HEK293T (cell line): ENCODE data around the gene CLIC3.

Experiments used
- CTCF ChIA-PET: fragments of 350-600 bp; formaldehyde crosslinking; extraction: SDS; loops from one replicate; lab custom pipeline; 2021; ENCODE audit warnings: antibody characterized with exemption, inconsistent platforms; lab: Yijun Ruan, JAX
- POLR2A ChIA-PET: fragments of 350-600 bp; formaldehyde crosslinking; extraction: SDS; loops from one replicate; lab custom pipeline; 2020; ENCODE audit warnings: antibody characterized with exemption, inconsistent platforms; lab: Yijun Ruan, JAX
- DNase-seq: peaks from one replicate; pipeline ENCODE4 v3.0.0; 2012; ENCODE audit warnings: mixed read lengths; ENCODE audit errors: extremely low spot score
- ARNT ChIP-seq: fragments of 450-650 bp; IDR thresholded peaks from 2 replicates; pipeline ENCODE4 v1.6.1; 2017; ENCODE audit warnings: mild to moderate bottlenecking
- BHLHE40 ChIP-seq: fragments of 450-650 bp; IDR thresholded peaks from 2 replicates; pipeline ENCODE4 v1.6.1; 2016; ENCODE audit warnings: mild to moderate bottlenecking, moderate library complexity, borderline replicate concordance
- CTBP1 ChIP-seq: fragments of 450-650 bp; IDR thresholded peaks from 2 replicates; pipeline ENCODE4 v1.6.1; 2016; ENCODE audit warnings: borderline replicate concordance
- ELF4 ChIP-seq: fragments of 450-650 bp; IDR thresholded peaks from 2 replicates; pipeline ENCODE4 v1.6.1; 2017; ENCODE audit warnings: antibody characterized with exemption
- FOXA1 ChIP-seq: fragments of 450-650 bp; IDR thresholded peaks from 2 replicates; pipeline ENCODE4 v1.6.1; 2016; ENCODE audit warnings: mild to moderate bottlenecking
- FOXK2 ChIP-seq: fragments of 450-650 bp; IDR thresholded peaks from 2 replicates; pipeline ENCODE4 v1.6.1; 2016; ENCODE audit warnings: mild to moderate bottlenecking
- FOXM1 ChIP-seq: fragments of 450-650 bp; IDR thresholded peaks from 2 replicates; pipeline ENCODE4 v1.6.1; 2017; ENCODE audit warnings: mild to moderate bottlenecking, borderline replicate concordance
- HDGF ChIP-seq: fragments of 450-650 bp; IDR thresholded peaks from 2 replicates; pipeline ENCODE4 v1.6.1; 2017; ENCODE audit warnings: antibody characterized with exemption, borderline replicate concordance
- L3MBTL2 ChIP-seq: fragments of 450-650 bp; conservative IDR thresholded peaks from 2 replicates; pipeline ENCODE4 v1.6.1; 2016; ENCODE audit warnings: mild to moderate bottlenecking
- LEF1 ChIP-seq: fragments of 450-650 bp; IDR thresholded peaks from 2 replicates; pipeline ENCODE4 v1.6.1; 2017; ENCODE audit warnings: mild to moderate bottlenecking, borderline replicate concordance
- NFRKB ChIP-seq: fragments of 450-650 bp; IDR thresholded peaks from 2 replicates; pipeline ENCODE4 v1.6.1; 2016; ENCODE audit warnings: mild to moderate bottlenecking, moderate library complexity
- SP1 ChIP-seq: fragments of 450-650 bp; IDR thresholded peaks from 2 replicates; pipeline ENCODE4 v1.6.1; 2017
- SUZ12 ChIP-seq: fragments of 450-650 bp; IDR thresholded peaks from 2 replicates; pipeline ENCODE4 v1.6.1; 2016; ENCODE audit warnings: mild to moderate bottlenecking
- TARDBP ChIP-seq: fragments of 450-650 bp; IDR thresholded peaks from 2 replicates; pipeline ENCODE4 v1.6.1; 2016
- ZNF384 ChIP-seq: fragments of 450-650 bp; IDR thresholded peaks from 2 replicates; pipeline ENCODE4 v1.6.1; 2016
- TF ChIP-seq, protein P1 (sequence below): fragments of 450-650 bp; IDR thresholded peaks from 2 replicates; pipeline ENCODE4 v1.6.1; 2016

Gene CLIC3

DNA sequence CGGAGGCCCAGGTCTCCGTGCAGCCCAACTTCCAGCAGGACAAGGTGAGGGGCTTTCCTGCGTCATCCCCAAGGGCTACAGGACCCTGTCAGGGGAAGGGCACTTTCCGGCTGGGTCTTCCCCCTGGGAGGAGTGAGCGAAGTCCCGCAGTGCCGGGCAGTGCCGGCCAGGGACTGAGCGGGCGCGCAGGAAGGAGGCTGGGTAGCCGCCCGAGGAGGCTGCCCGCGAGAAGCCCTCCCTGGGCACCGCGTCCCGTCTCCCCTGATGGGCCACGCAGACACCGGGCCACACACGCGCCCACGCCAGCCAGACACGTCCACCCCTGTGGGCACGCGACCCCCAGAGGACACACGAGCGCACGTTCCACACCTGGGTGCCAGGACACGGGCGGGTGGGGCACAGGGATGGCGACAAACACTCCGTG lies 18.7 kb downstream of the CLIC3 start:
- POLR2A ChIA-PET = interaction anchor here (1.0 to 1.7 kb wide), 2 partner anchors 14 kb away, joined by 5 to 6 read pairs; partner anchors contain the start of gene PAXX
- TF ChIP-seq LEF1 = no peak
- TF ChIP-seq ARNT = no peak
- no peak for TF ChIP-seq TARDBP
- TF ChIP-seq FOXA1 = no peak
- no peak for TF ChIP-seq HDGF
- no peak for TF ChIP-seq SUZ12
- TF ChIP-seq ELF4 = no peak
- TF ChIP-seq NFRKB = no peak
- TF ChIP-seq FOXK2 = no peak
- TF ChIP-seq ZNF384 = no peak
- TF ChIP-seq, protein P1, sequence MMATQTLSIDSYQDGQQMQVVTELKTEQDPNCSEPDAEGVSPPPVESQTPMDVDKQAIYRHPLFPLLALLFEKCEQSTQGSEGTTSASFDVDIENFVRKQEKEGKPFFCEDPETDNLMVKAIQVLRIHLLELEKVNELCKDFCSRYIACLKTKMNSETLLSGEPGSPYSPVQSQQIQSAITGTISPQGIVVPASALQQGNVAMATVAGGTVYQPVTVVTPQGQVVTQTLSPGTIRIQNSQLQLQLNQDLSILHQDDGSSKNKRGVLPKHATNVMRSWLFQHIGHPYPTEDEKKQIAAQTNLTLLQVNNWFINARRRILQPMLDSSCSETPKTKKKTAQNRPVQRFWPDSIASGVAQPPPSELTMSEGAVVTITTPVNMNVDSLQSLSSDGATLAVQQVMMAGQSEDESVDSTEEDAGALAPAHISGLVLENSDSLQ = no peak
- TF ChIP-seq L3MBTL2 = no peak
- DNase-seq = no peak
- CTCF ChIA-PET = no interaction called here

DNA sequence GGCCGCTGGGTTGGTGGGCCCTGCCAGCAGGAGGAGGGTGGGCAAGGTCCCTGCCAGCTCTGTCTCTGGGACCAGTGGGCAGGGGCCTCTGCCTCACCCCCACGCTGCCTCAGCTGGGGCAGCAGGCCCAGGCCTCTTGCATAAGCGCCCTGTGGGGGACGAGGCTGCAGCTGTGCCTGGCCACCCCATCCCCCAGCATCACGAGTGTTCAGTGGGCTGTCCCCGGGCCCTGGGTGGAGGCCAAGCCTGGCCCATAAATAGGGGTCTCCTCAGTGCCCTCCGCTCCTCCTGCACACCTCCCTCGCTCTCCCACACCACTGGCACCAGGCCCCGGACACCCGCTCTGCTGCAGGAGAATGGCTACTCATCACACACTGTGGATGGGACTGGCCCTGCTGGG lies 19.1 kb downstream of the CLIC3 start, which contains the start of gene PTGDS:
Gene PTGDS (plus strand): TSS at position 282 of the 400 bp plus-strand sequence. CDS start 75 bp downstream, at position 357.
- CTCF ChIA-PET = no interaction called here
- POLR2A ChIA-PET = interaction anchor here (1.7 kb wide), 1 partner anchor 15 kb away, joined by 6 read pairs; the partner anchor contains the start of gene PAXX
- TF ChIP-seq FOXA1 (no peak), ZNF384 (no peak), ELF4 (no peak), LEF1 (no peak), TARDBP (no peak), BHLHE40 (no peak), HDGF (no peak)
- TF ChIP-seq, protein P1 = no peak
- DNase-seq = no peak

DNA sequence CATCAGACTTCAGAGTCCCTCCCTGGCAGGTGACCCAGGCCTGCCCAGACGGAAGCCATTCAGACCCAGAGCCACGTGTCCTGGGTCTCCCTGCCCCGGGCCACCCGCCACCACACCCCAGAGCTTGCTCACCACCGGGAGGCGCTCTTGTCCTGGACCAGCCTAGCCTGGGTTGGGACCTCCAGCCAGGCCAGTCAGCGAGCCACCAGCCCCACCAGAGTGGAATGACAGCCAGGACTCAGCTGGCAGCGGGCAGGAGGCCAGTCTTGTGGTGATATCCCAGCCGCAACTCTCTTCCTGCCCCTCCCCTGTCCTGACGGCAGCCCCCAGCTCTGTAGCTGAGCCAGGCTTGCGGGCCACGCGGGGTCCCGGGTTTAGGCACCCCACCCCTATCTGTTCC lies 20.7 kb downstream of the CLIC3 start:
- ChIA-PET POLR2A (interaction anchor here (1.4 to 1.7 kb wide), 2 partner anchors 16 to 17 kb away, joined by 6 to 8 read pairs; partner anchors contain the start of gene PAXX), CTCF (interaction anchor here (0.7 to 1.1 kb wide), 4 partner anchors 13 to 27 kb away, joined by 3 read pairs; no protein-coding TSS in a partner anchor)
- no peak for TF ChIP-seq FOXK2
- no peak for TF ChIP-seq FOXA1
- TF ChIP-seq TARDBP = no peak
- TF ChIP-seq SP1 = no peak
- TF ChIP-seq ELF4 = no peak
- TF ChIP-seq, protein P1 = no peak
- no peak for TF ChIP-seq ARNT
- TF ChIP-seq ZNF384 = no peak
- TF ChIP-seq CTBP1 = no peak
- DNase-seq = peak; percentile 50

DNA sequence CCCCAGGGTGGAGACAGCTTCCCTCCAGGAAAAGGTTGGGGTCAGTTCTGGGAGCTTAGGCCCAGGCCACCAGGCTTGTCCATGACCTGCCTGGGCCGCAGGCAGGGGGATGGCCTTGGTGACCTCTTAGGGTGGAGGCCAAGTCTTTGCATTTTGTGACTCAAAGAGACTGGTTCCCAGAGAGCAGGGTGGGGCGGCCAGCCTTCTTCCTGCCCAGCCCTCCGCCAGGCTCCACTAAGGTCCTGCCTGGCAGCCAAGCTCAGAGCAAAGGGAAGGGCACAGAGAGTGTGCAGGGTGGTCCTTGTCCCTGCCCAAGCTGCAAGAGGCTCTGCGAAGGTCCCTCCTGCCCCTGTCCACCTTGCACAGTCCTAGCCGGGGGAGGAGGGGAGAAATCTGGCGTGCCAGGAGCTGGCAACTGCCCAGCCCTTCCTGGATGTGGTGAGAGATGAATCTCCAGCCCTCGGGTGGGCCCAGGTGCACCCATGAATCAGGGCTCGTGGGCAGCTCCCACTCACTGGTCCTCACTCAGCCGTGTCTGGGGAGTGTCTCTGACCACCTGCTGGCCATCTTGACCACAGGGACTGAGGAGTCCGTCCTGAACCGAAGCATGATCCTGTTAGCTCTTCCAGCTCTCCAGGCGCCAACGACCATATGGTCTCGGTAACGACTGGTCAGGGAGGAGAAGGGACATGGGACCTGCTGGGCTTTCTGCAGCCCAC lies 21.4 kb downstream of the CLIC3 start:
- TF ChIP-seq FOXA1 (no peak), ARNT (no peak), FOXM1 (no peak), BHLHE40 (no peak), TARDBP (no peak)
- ChIA-PET POLR2A (interaction anchor here (1.2 to 1.4 kb wide), 2 partner anchors 17 to 25 kb away, joined by 3 to 8 read pairs; partner anchors contain the start of gene PAXX), CTCF (interaction anchor here (0.7 to 1.4 kb wide), 4 partner anchors 15 to 61 kb away, joined by 3 to 5 read pairs (median 3); no protein-coding TSS in a partner anchor)
- no peak for DNase-seq

DNA sequence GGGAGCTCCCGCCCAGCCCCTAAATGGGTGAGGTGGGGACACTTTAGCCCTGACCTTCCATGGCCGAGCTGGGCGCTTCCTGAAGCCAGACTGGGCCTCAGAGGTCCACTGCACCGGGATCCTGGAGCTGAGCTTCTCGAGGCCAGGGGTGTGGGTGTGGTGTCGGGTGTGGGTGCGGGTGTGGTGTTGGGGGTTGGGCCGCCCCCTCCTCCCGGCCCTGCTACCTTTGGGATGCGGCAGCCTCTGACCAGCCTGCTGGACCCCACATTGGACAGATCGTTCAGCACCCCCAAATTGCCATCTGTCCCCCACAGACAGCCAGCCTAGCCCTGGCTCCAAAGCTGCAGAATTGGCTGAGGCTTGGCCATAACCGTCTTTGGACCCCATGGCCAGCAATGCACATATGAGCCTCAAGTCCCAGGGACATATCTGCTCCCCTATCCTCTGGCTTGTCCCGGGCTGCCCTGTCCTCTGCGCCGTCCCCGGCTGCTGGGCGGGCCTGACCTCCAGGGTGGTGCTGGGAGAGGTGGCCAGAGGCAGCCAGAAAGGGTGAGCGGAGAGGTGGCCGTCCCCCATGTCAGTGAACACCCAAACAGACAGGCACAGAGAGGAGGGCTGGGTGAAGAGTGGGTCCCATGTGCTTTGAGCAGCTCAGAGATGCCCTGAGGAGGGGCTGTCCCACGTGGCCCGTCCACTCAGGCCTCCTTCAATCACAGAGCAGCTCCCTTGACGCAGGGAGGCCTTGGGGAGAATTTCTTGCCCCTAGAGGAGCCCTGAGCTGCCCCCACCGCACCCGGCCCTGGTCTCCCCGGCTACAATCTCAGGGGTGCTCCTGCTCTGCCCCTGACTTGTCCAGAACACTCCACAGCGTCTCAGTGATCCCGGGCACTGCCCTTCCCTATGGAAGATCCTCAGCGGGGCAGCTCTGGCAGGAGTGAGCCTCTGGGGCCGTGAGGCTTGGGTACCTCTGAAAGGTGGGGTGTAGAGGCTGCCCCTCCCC lies 22.4 kb downstream of the CLIC3 start:
- TF ChIP-seq, protein P1 = no peak
- TF ChIP-seq SP1 (no peak), ZNF384 (no peak), FOXK2 (no peak), CTBP1 (no peak), ELF4 (no peak), TARDBP (no peak), NFRKB (no peak)
- POLR2A ChIA-PET = interaction anchor here (0.6 to 1.4 kb wide), 4 partner anchors 18 to 26 kb away, joined by 3 to 8 read pairs (median 3); partner anchors contain the start of gene PAXX
- CTCF ChIA-PET = interaction anchor here (0.7 to 1.4 kb wide), 3 partner anchors 26 to 62 kb away, joined by 3 to 5 read pairs (median 3); no protein-coding TSS in a partner anchor

More for the DNA sequence above, 22.4 kb downstream of the CLIC3 start:
- DNase-seq = no peak
